ENCODE data around the gene SORCS2. TPM values are rescaled to one million over a fixed set of nuclear protein-coding genes. Genes with fewer than 3 reads are reported as not detected.

The SORCS2 gene
- total RNA-seq, 4 donors from 2014 or later = 0.48 to 1.8 (median 0.68) TPM; not detected in 1

DNA sequence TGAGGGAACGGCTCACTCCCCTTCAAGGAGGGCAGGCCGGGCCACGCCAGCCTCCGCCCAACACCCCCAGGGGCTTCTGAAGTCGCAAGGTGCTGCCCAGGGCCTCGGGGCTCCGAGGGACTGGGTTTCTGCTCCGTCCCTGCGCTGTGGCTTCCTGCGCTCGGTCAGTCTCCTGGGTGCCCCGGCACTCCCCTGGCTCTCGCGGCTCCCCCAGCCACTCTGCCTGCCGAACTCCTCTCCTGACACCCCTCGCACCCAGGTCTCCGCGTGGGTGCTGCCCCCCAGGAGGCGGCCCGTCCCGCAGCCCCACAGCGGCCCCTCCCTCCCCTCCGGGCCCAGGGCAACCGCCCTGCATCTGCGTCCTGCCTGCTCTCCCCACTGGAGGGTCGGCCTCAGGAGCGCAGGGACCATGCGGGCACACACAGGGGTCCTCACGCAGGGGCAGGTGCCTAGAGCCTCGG lies 595.4 kb downstream of the SORCS2 start:
- no peak for DNase-seq
- H3K27ac ChIP-seq = no peak overlapping the region
- intact Hi-C loops (cut with DNase I; ENCODE audit: low total_unique reads) (no loop called here), in situ Hi-C loops (cut with MboI; ENCODE audit: low pct_ligation_motif_present in 1 of 4, low pct_unique_long_range_greater_than_20kb in 1 of 4, low sequenced_read_pairs in 3 of 4) (no loop called here)
- 93% methylated on average over 29 of the region's 30 CpGs; no CpG with 5 or more reads in 1 of the 2 donors for WGBS, 2 donors (ENCODE audit: low coverage in 1 of 2)
- peaks cover 0 to 14% (median 11%) of the 10 kb centered on the region in 4 donors for H3K4me1 ChIP-seq
- no peaks in the 10 kb centered on the region for H3K9me3 ChIP-seq
- no peaks in the 10 kb centered on the region for H3K27me3 ChIP-seq
- H3K4me3 ChIP-seq = no peak overlapping the region
- TF ChIP-seq EP300 (IDR thresholded peaks at IDR 0.05; ENCODE audit: low read depth) = no peak
- TF ChIP-seq POLR2AphosphoS5 (IDR thresholded peaks at IDR 0.05) = no peak
- TF ChIP-seq, protein P1, sequence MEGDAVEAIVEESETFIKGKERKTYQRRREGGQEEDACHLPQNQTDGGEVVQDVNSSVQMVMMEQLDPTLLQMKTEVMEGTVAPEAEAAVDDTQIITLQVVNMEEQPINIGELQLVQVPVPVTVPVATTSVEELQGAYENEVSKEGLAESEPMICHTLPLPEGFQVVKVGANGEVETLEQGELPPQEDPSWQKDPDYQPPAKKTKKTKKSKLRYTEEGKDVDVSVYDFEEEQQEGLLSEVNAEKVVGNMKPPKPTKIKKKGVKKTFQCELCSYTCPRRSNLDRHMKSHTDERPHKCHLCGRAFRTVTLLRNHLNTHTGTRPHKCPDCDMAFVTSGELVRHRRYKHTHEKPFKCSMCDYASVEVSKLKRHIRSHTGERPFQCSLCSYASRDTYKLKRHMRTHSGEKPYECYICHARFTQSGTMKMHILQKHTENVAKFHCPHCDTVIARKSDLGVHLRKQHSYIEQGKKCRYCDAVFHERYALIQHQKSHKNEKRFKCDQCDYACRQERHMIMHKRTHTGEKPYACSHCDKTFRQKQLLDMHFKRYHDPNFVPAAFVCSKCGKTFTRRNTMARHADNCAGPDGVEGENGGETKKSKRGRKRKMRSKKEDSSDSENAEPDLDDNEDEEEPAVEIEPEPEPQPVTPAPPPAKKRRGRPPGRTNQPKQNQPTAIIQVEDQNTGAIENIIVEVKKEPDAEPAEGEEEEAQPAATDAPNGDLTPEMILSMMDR (IDR thresholded peaks at IDR 0.05) = no peak
- no peak for TF ChIP-seq POLR2A (IDR thresholded peaks at IDR 0.05)
- H3K36me3 ChIP-seq = peaks cover 0 to 6% (median 0%) of the 10 kb centered on the region in 4 donors

DNA sequence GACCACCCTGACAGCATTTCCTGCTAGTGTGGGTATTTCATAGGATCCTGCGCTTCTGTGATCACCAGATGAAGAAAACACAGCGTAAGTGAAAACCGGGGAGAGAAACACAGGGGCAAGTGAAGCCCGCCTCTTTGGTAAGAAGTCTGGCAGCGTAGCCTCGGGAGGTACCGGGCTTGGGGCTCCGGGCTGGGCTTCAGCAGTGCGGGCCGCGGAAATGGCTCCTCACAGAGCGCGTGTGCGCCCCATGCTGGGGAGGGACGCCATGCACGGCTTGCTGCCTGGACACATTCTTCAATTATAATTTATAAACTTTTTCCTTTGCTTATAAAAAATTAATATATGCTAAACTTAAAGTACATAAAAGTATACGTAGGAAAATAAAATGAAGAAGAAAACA lies 595.9 kb downstream of the SORCS2 start:
- H3K27ac ChIP-seq = no peak overlapping the region
- peaks cover 0 to 10% (median 6%) of the 10 kb centered on the region in 4 donors for H3K4me1 ChIP-seq
- H3K4me3 ChIP-seq = no peak overlapping the region
- DNase-seq = no peak
- intact Hi-C loops (cut with DNase I; ENCODE audit: low total_unique reads) (no loop called here), in situ Hi-C loops (cut with MboI; ENCODE audit: low pct_ligation_motif_present in 1 of 4, low pct_unique_long_range_greater_than_20kb in 1 of 4, low sequenced_read_pairs in 3 of 4) (no loop called here)
- H3K36me3 ChIP-seq = peaks cover 0 to 10% (median under 1%) of the 10 kb centered on the region in 4 donors
- H3K9me3 ChIP-seq = no peaks in the 10 kb centered on the region
- H3K27me3 ChIP-seq = no peaks in the 10 kb centered on the region
- TF ChIP-seq EP300 (IDR thresholded peaks at IDR 0.05; ENCODE audit: low read depth) = no peak
- TF ChIP-seq POLR2A (IDR thresholded peaks at IDR 0.05) = no peak
- TF ChIP-seq, protein P1 (IDR thresholded peaks at IDR 0.05) = no peak
- TF ChIP-seq POLR2AphosphoS5 (IDR thresholded peaks at IDR 0.05) = no peak
- WGBS, 2 donors (ENCODE audit: low coverage in 1 of 2) = 95% methylated on average over 17 of the region's 17 CpGs

DNA sequence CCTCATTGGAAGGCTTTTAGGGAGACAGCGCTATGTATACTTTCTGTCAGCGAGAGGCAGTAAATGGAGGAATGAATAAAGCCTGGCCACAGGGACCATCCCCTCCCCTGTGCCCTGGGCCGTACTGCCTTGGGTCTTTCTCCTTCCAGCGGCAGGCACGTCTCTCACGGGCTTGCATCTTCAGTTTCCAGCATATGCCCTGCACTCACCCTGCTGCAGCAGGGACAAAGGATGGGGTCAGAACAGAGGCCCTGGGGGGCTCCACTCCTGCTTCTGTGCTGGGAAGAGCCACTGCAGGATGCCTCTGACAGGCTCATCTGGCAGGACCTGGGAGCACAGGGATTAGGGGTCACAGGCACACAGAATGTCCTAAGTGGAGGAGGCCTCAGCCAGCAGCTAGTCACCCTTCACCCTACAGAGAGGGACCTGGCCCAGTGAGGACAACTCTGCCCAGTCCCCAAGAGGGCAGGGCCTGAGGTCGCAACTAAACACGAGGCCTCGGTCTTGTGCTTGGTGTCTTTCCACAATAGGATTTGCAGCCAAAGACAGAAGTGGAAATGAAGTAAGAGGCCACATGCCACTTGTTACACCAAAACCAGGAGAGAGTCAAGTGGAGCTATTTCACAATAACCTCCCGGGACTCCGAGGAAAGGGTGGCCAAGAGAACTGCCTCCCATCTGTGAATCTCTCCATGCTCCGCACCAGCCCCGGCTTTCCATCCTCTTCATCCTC lies 596.5 kb downstream of the SORCS2 start:
- Histone ChIP-seq H3K9me3 (no peaks in the 10 kb centered on the region), H3K27ac (no peak overlapping the region), H3K4me1 (peaks cover 0 to 3% (median 1%) of the 10 kb centered on the region in 4 donors), H3K36me3 (peaks cover 0 to 10% (median 2%) of the 10 kb centered on the region in 4 donors), H3K4me3 (no peak overlapping the region), H3K27me3 (no peaks in the 10 kb centered on the region)
- 82 to 95% methylated on average over 6 to 12 of the region's 13 CpGs for WGBS, 2 donors (ENCODE audit: low coverage in 1 of 2)
- DNase-seq = no peak
- intact Hi-C loops (cut with DNase I; ENCODE audit: low total_unique reads) = no loop called here
- TF ChIP-seq EP300 (IDR thresholded peaks at IDR 0.05; ENCODE audit: low read depth) (no peak), POLR2AphosphoS5 (IDR thresholded peaks at IDR 0.05) (no peak), POLR2A (IDR thresholded peaks at IDR 0.05) (no peak)
- TF ChIP-seq, protein P1 (IDR thresholded peaks at IDR 0.05) = no peak
- in situ Hi-C loops (cut with MboI; ENCODE audit: low pct_ligation_motif_present in 1 of 4, low pct_unique_long_range_greater_than_20kb in 1 of 4, low sequenced_read_pairs in 3 of 4) = no loop called here

DNA sequence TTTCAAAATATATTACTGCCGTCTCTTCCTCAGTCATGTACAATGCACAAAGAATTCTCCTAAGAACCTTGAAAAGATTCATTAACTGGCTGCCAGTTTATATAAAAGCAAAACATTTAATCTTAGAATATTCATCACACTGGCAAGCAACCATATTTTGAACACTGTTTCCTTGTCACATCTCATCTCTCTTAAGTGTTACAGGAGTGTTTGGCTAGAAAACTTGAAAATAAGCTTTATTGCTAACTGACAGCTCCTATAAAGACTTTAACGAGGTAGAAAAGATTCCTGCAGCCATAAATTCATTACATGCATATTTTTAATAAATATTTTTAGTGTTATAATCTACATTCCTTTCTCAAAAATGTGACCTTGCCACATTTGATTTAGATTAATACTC lies 597.7 kb downstream of the SORCS2 start:
- Histone ChIP-seq H3K4me1 (no peaks in the 10 kb centered on the region), H3K9me3 (no peaks in the 10 kb centered on the region), H3K36me3 (peaks cover 0 to 10% (median 2%) of the 10 kb centered on the region in 4 donors), H3K27ac (no peak overlapping the region), H3K27me3 (no peaks in the 10 kb centered on the region), H3K4me3 (no peak overlapping the region)
- intact Hi-C loops (cut with DNase I; ENCODE audit: low total_unique reads) (no loop called here), in situ Hi-C loops (cut with MboI; ENCODE audit: low pct_ligation_motif_present in 1 of 4, low pct_unique_long_range_greater_than_20kb in 1 of 4, low sequenced_read_pairs in 3 of 4) (no loop called here)
- TF ChIP-seq POLR2A (IDR thresholded peaks at IDR 0.05) = no peak
- TF ChIP-seq, protein P1 (IDR thresholded peaks at IDR 0.05) = no peak
- TF ChIP-seq POLR2AphosphoS5 (IDR thresholded peaks at IDR 0.05) = no peak
- TF ChIP-seq EP300 (IDR thresholded peaks at IDR 0.05; ENCODE audit: low read depth) = no peak
- DNase-seq = no peak
- WGBS, 2 donors (ENCODE audit: low coverage in 1 of 2) = 57 to 58% methylated on average over 2 of the region's 2 CpGs
